Adrenal gland (tissue), 12 donors: Measurements from ENCODE around the gene ANXA7. TPM values are rescaled to one million over a fixed set of nuclear protein-coding genes. Genes with fewer than 3 reads are reported as not detected.

Source experiments
- DNase-seq, 7 donors: peaks; one replicate each; pipeline ENCODE4 v3.0.0-alpha.2; 2019 to 2020
- H3K27ac ChIP-seq, 5 donors: fragments of 200-600 bp; sonication (generic) in 4 of 5; 1 replicate in 3 of 5; 2 replicates in 2 of 5; pipeline versions ENCODE4 v1.5.1 to v1.8.0; 2016 to 2020; ENCODE audit warnings: mild to moderate bottlenecking in 1 of 5
- H3K27me3 ChIP-seq: fragments of 200-600 bp; 2 replicates; pipeline ENCODE4 v1.8.0; 2021
- H3K36me3 ChIP-seq, 2 donors: fragments of 200-600 bp; replicated peaks in 1 of 2; 1 replicate in 1 of 2; 2 replicates in 1 of 2; pipeline versions ENCODE4 v1.5.1 to v1.8.0; 2018 to 2022
- H3K4me1 ChIP-seq, 2 donors: fragments of 200-600 bp; replicated peaks in 1 of 2; 1 replicate in 1 of 2; 2 replicates in 1 of 2; pipeline versions ENCODE4 v1.5.1 to v1.8.0; 2018 to 2021
- H3K4me3 ChIP-seq, 4 donors: fragments of 200-600 bp; sonication (generic) in 3 of 4; one replicate each; pipeline ENCODE4 v1.5.1; 2016 to 2018
- H3K9me3 ChIP-seq, 3 donors: fragments of 200-600 bp; sonication (generic) in 1 of 3; replicated peaks in 1 of 3; 1 replicate in 2 of 3; 2 replicates in 1 of 3; pipeline versions ENCODE4 v1.5.1 to v1.8.0; 2016 to 2021
- POLR2A ChIP-seq, 2 donors: fragments of 450-650 bp; IDR thresholded peaks; one replicate each; pipeline ENCODE4 v1.6.1; 2017; ENCODE audit warnings: antibody characterized with exemption in 2 of 2, mild to moderate bottlenecking in 2 of 2, moderate library complexity in 1 of 2
- WGBS, 4 donors: extraction: QIAGEN DNeasy Blood & Tissue Kit in 2 of 4; methylation state at CpG; one replicate each; pipeline versions ENCODE4 v1.1.5 to v1.1.7; 2013 to 2017; 5-methylcytosine and 5-hydroxymethylcytosine counted together
- intact Hi-C, 2 donors: fragments of 100-400 bp; cut with DNase I; formaldehyde crosslinking; loops; one replicate each; pipeline versions ENCODE4 v1.14.1 to v1.15.0; 2022 to 2023
- polyA plus RNA-seq, 3 donors: library from polyadenylated mRNA; stranded (reverse); fragments of 200-250 nt in 2 of 3; fragments of 350-450 nt in 1 of 3; fragmentation: Illumina TruSeq in 1 of 3; extraction: RNeasy Lipid Tissue Mini Kit (QIAGEN cat#74804) in 1 of 3; gene quantifications; one replicate each; pipeline ENCODE4 v1.2.3, GENCODE V29; 2013 to 2014
- total RNA-seq, 9 donors: library from RNA; depleted of rRNA in 4 of 9; stranded (reverse); fragments of >200 nt in 4 of 9; fragments of 120-200 nt in 1 of 9; fragmentation: NEBNext Ultra II Directional in 1 of 9; extraction: Animal tissue kit (Norgen Biotek cat#: 25700) in 1 of 9; gene quantifications; one replicate each; pipeline versions ENCODE4 v1.1.0 to v1.2.4, GENCODE V29; 2013 to 2023
- TF ChIP-seq, protein P1 (sequence below), 6 experiments: fragments of 450-650 bp in 4 of 6; fragments of 200-600 bp in 2 of 6; sonication (generic) in 1 of 6; IDR thresholded peaks; 1 replicate in 5 of 6; 2 replicates in 1 of 6; pipeline versions ENCODE4 v1.5.1 to v1.8.0; 2016 to 2021; ENCODE audit warnings: antibody characterized with exemption in 6 of 6, mild to moderate bottlenecking in 2 of 6, moderate library complexity in 1 of 6
- donor health status: healthy with polysubstance abuse.
- donor health status: Bipolar disorder and iron deficiency.
- donor health status: DM: yes; HTN: yes; CAD: no.
- donor health status: DM: no; HTN: no; CAD: no.
- donor health status: DM: no; HTN: no; CAD: no.
- donor health status: DM: yes; HTN: yes; CAD: no.

The ANXA7 gene
- total and polyA plus RNA-seq, 12 donors, result 43.4 to 196 (median 132) TPM

DNA sequence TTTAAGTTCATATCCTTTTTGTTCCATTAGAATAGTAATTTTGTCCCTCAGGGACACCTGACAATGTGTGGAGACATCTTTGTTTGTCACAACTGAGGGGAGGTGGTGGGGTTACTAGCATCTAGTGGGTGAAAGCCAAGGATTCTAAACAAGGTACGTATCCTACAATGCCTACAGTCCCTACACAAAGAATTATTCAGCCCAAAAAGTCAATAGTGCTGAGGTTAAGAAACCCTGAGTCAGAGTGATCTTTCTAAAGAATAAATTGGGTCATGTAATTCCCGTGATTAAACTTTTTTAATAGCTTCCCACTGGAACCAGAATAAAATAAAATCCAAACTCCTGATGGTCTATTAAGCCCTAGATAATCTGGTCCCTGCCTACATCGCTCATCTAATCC is 2.7 kb upstream of the ANXA7 start:
- intact Hi-C loops, result no loop called here

DNA sequence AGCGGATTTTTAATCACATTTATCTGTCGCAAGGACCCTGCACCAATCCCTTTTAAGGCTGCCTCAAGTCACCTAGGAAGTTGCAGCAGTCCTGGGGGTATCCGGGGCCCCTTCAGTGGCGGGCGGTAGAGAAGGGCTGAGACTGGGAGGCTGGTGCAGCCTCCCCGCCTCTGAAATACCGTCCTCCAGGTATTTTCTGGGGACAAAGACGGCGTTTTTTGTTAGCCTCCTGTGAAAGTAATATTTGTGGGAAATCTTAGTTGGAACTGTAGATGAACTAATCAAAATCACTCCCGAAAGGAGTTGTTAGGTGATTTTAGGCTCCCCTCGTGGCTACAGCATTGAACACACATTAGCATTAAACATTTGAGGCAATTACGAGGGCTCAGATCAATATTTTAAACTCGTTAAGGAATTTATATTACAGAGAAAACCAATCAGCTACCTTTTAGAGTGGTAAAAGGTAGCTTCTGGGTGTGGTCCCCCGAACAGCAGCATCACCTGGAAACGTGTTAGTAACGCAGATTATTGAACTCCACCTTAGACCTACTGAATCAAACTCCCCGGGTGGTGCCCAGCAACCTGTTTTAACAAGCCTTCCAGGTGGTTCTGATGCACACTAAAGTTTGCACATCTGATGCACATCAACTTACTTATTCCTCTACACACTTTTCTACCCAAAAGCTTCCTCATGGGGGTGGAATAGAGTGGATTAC is 530 bp upstream of the ANXA7 start:
- Histone ChIP-seq H3K4me3 (peak overlapping the region in 2 of 4 donors; percentile 91 to 98), H3K4me1 (peaks cover 16 to 20% of the 10 kb centered on the region in 2 donors), H3K27me3 (no peaks in the 10 kb centered on the region), H3K9me3 (no peaks in the 10 kb centered on the region), H3K36me3 (no peaks in the 10 kb centered on the region), H3K27ac (peak overlapping the region in 3 of 5 donors; percentile 98 to 99 (median 98))
- 4 to 7% (median 4%) methylated on average over 12 to 17 of the region's 17 CpGs for WGBS, 4 donors
- intact Hi-C loops, result no loop called here
- TF ChIP-seq, protein P1, sequence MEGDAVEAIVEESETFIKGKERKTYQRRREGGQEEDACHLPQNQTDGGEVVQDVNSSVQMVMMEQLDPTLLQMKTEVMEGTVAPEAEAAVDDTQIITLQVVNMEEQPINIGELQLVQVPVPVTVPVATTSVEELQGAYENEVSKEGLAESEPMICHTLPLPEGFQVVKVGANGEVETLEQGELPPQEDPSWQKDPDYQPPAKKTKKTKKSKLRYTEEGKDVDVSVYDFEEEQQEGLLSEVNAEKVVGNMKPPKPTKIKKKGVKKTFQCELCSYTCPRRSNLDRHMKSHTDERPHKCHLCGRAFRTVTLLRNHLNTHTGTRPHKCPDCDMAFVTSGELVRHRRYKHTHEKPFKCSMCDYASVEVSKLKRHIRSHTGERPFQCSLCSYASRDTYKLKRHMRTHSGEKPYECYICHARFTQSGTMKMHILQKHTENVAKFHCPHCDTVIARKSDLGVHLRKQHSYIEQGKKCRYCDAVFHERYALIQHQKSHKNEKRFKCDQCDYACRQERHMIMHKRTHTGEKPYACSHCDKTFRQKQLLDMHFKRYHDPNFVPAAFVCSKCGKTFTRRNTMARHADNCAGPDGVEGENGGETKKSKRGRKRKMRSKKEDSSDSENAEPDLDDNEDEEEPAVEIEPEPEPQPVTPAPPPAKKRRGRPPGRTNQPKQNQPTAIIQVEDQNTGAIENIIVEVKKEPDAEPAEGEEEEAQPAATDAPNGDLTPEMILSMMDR (IDR thresholded peaks at IDR 0.05), result peak in 3 of 6 experiments; percentile 2 to 33 (median 8)
- TF ChIP-seq POLR2A (IDR thresholded peaks at IDR 0.05), result no peak
- no peak for DNase-seq

More for the DNA sequence above, 2.7 kb upstream of the ANXA7 start:
- Histone ChIP-seq H3K36me3 (no peaks in the 10 kb centered on the region), H3K9me3 (no peaks in the 10 kb centered on the region), H3K27me3 (no peaks in the 10 kb centered on the region), H3K4me1 (peaks cover 10 to 15% of the 10 kb centered on the region in 2 donors), H3K4me3 (no peak overlapping the region), H3K27ac (no peak overlapping the region)
- WGBS, 4 donors, result 80 to 90% (median 86%) methylated on average over 3 of the region's 3 CpGs
- DNase-seq, result no peak
- no peak for TF ChIP-seq POLR2A (IDR thresholded peaks at IDR 0.05)
- TF ChIP-seq, protein P1 (IDR thresholded peaks at IDR 0.05), result no peak

DNA sequence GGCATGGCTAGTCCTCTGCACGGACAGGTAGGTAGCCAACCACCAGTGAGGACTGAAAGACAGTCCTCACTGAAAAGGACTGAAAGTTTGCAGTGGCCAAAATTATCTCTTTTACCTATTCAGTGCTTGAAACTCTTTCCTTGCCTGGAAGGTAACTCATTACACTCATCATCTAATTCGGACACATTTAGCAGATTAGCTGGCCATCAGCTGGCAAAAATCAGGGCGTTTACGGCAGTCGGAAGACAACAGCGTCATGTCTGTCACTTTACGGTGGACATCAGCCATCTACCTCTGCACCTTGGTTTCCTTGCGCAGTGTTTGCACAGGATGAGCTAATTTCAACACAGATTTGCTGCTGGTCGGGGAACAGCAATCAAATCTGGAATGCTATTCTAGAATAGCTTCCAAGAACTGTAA is 740 bp downstream of the ANXA7 start:
- 0 to 4% (median 1%) methylated on average over 9 of the region's 9 CpGs for WGBS, 4 donors
- intact Hi-C loops, result no loop called here
- Histone ChIP-seq H3K27ac (peak overlapping the region; percentile 85 to 99 (median 98)), H3K9me3 (no peaks in the 10 kb centered on the region), H3K27me3 (no peaks in the 10 kb centered on the region), H3K36me3 (no peaks in the 10 kb centered on the region), H3K4me3 (peak overlapping the region in 3 of 4 donors; percentile 75 to 98 (median 91)), H3K4me1 (peaks cover 16 to 33% of the 10 kb centered on the region in 2 donors)
- TF ChIP-seq POLR2A (IDR thresholded peaks at IDR 0.05), result no peak
- TF ChIP-seq, protein P1 (IDR thresholded peaks at IDR 0.05), result peak in 1 of 6 experiments; percentile 4
- peak in 3 of 7 donors; percentile 37 to 72 (median 68) for DNase-seq

DNA sequence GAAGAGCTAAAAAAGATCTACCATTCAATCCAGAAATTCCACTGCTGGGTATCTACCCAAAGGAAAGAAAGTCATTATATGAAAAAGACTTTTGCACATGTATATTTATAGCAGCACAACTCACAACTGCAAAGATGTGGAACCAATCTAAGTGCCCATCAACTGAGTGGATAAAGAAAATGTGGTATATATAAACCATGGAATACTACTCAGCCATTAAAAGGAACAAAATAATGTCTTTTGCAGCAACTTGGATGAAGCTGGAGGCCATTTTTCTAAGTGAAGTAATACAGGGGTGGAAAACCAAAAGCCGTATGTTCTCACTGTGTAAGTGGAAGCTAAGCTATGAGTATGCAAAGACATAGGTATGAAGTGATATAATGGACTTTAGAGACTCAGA is 3.0 kb downstream of the ANXA7 start:
- no peak for TF ChIP-seq POLR2A (IDR thresholded peaks at IDR 0.05)
- TF ChIP-seq, protein P1 (IDR thresholded peaks at IDR 0.05), result no peak
- no peaks in the 10 kb centered on the region for H3K27me3 ChIP-seq
- 94 to 100% (median 99%) methylated on average over 1 of the region's 1 CpG for WGBS, 4 donors
- H3K27ac ChIP-seq, result no peak overlapping the region
- no peak overlapping the region for H3K4me3 ChIP-seq
- no peak for DNase-seq
- H3K4me1 ChIP-seq, result peaks cover 16 to 38% of the 10 kb centered on the region in 2 donors
- intact Hi-C loops, result no loop called here
- H3K36me3 ChIP-seq, result no peaks in the 10 kb centered on the region
- no peaks in the 10 kb centered on the region for H3K9me3 ChIP-seq
